Measurements from ENCODE around the gene SIAH2. TPM values are rescaled to one million over a fixed set of nuclear protein-coding genes. Genes with fewer than 3 reads are reported as not detected.

The SIAH2 gene
- 10 to 100 TPM; 14.5 to 20.0 (median 16.3) TPM for polyA plus RNA-seq
- long read RNA-seq, donor 1, result 0 reads
- long read RNA-seq, donor 2, partial matches to known transcripts, result 0 of 4 reads
- long read RNA-seq, donor 2, other reads (novel, unspliced or antisense), result 0 of 4 reads
- long read RNA-seq, donor 3, transcript SIAH2-201 (2 exons, 2,517 nt), result major isoform, 5 of 5 reads
- long read RNA-seq, donor 3, partial matches to known transcripts, result 0 of 5 reads
- long read RNA-seq, donor 3, other reads (novel, unspliced or antisense), result 0 of 5 reads
- long read RNA-seq, donor 4, partial matches to known transcripts, result 0 of 1 reads
- long read RNA-seq, donor 4, other reads (novel, unspliced or antisense), result 0 of 1 reads
- long read RNA-seq, donor 5, partial matches to known transcripts, result 0 of 3 reads
- long read RNA-seq, donor 5, other reads (novel, unspliced or antisense), result 0 of 3 reads
- long read RNA-seq, donor 6, transcript SIAH2-201 (2 exons, 2,517 nt), result major isoform, 7 of 7 reads
- long read RNA-seq, donor 6, partial matches to known transcripts, result 0 of 7 reads
- long read RNA-seq, donor 6, other reads (novel, unspliced or antisense), result 0 of 7 reads
- long read RNA-seq, donor 7, result 0 reads
- long read RNA-seq, donor 8, result 0 reads
- long read RNA-seq, donor 9, partial matches to known transcripts, result 0 of 3 reads
- long read RNA-seq, donor 9, other reads (novel, unspliced or antisense), result 0 of 3 reads
- long read RNA-seq, donor 10, transcript SIAH2-201 (2 exons, 2,517 nt), result major isoform, 15 of 15 reads
- long read RNA-seq, donor 10, partial matches to known transcripts, result 0 of 15 reads
- long read RNA-seq, donor 10, other reads (novel, unspliced or antisense), result 0 of 15 reads

DNA sequence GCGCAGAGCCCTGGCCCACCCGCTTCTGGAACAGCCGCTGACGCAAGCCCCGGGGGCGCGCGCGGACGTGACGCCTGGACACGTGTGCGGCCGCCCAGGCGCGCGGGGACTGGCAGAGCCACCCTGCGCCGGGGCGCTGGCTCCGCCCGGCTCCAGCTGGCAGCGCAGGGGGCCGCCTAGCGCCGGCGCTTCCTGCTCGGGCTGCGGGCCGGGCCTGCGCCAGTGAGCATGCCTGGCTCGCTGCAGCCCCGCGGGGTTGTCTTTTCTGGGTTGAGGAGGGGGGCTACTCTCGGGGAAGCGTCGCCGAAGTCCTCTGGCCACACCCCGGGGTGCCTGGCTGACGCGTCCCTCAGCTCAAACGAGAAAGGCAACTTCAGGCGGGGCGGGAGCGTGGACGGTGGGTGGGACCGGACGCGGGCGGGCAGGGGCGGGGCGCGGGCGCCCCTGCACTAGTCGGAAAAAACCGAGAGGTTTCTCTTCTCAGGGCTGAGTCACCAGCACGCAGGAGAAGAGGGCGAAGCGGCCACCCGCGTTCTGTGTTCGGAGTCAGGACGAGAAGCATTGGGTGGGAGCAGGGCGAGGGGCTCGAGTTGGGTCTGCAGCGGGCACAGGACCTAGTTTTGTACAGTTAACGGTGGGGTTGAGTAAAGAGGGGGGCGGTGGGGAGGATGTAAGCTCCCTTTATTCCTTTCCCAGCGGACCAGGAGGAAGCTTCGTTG is at the start of gene SIAH2:
SIAH2 (minus strand) TSS at position 48 of the 719 bp plus-strand sequence. CDS start 320 bp downstream, outside the sequence.
- WGBS, 3 donors, result 0 to 1% (median 0%) methylated on average over 51 to 70 of the region's 70 CpGs
- Histone ChIP-seq H3K4me3 (ENCODE audit: low read depth in 1 of 3, low read length in 3 of 3) (peak within 1 kb of the TSS; percentile 75 to 95 (median 86)), H3K27ac (ENCODE audit: low read depth in 1 of 3, low read length in 2 of 3) (peak within 1 kb of the TSS; percentile 94 to 99 (median 97)), H3K27me3 (ENCODE audit: control insufficient read depth in 3 of 3, insufficient read depth in 3 of 3, low read length in 3 of 3) (no peaks in the 10 kb centered on the region), H3K36me3 (ENCODE audit: control insufficient read depth in 3 of 3, insufficient read depth in 2 of 3, low read depth in 1 of 3, low read length in 3 of 3) (no peaks in the 10 kb centered on the region), H3K9me3 (ENCODE audit: control insufficient read depth in 2 of 2, insufficient read depth in 1 of 2, low read depth in 1 of 2, low read length in 1 of 2) (no peaks in the 10 kb centered on the region), H3K4me1 (ENCODE audit: control insufficient read depth in 3 of 3, insufficient read depth in 2 of 3, low read depth in 1 of 3, low read length in 2 of 3) (peaks cover 0 to 24% (median 8%) of the 10 kb centered on the region in 3 donors)
- FAIRE-seq (no peak), DNase-seq (peak; percentile 94 to 96)

- H3K36me3 ChIP-seq (ENCODE audit: control insufficient read depth in 3 of 3, insufficient read depth in 2 of 3, low read depth in 1 of 3, low read length in 3 of 3), result no peaks in the 10 kb centered on the region
- peaks cover 0 to 6% (median 0%) of the 10 kb centered on the region in 3 donors for H3K27me3 ChIP-seq (ENCODE audit: control insufficient read depth in 3 of 3, insufficient read depth in 3 of 3, low read length in 3 of 3)
- DNase-seq, result no peak
- H3K9me3 ChIP-seq (ENCODE audit: control insufficient read depth in 2 of 2, insufficient read depth in 1 of 2, low read depth in 1 of 2, low read length in 1 of 2), result no peaks in the 10 kb centered on the region
- H3K4me1 ChIP-seq (ENCODE audit: control insufficient read depth in 3 of 3, insufficient read depth in 2 of 3, low read depth in 1 of 3, low read length in 2 of 3), result no peaks in the 10 kb centered on the region
- H3K27ac ChIP-seq (ENCODE audit: low read depth in 1 of 3, low read length in 2 of 3), result no peak overlapping the region
- no peak for FAIRE-seq
- WGBS, 3 donors, result 74 to 86% (median 76%) methylated on average over 5 of the region's 5 CpGs
- H3K4me3 ChIP-seq (ENCODE audit: low read depth in 1 of 3, low read length in 3 of 3), result no peak overlapping the region
Measured at GRCh38 chr3:150811984-150812383, 49.0 kb upstream of the SIAH2 start.

DNA sequence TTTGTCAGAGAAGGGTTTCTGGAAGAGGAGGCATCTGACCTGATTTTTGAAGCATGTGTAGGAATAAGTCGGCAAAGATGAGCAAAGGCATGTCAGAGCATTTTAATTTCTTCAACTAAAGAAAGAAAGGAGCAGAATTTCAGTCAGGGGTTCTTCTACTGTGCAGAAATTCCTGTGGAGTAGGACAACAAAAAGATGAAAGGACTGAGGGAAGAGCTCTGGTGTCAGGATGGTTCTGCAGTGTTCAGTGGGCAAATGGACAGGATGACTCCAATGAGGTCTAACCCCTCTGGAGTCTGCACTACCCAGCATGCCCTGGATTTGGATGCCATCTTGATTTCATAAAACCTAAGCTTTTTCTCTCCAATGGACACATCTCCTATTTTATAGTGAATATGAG is 47.7 kb upstream of the SIAH2 start:
- no peak for FAIRE-seq
- WGBS, 3 donors, result 82 to 96% (median 93%) methylated on average over 1 of the region's 1 CpG

GRCh38 chr3:150806185-150806835 is 43.3 kb upstream of the SIAH2 start:
- Histone ChIP-seq H3K4me3 (ENCODE audit: low read depth in 1 of 3, low read length in 3 of 3) (no peak overlapping the region), H3K27ac (ENCODE audit: low read depth in 1 of 3, low read length in 2 of 3) (no peak overlapping the region), H3K4me1 (ENCODE audit: control insufficient read depth in 3 of 3, insufficient read depth in 2 of 3, low read depth in 1 of 3, low read length in 2 of 3) (no peaks in the 10 kb centered on the region), H3K9me3 (ENCODE audit: control insufficient read depth in 2 of 2, insufficient read depth in 1 of 2, low read depth in 1 of 2, low read length in 1 of 2) (no peaks in the 10 kb centered on the region), H3K36me3 (ENCODE audit: control insufficient read depth in 3 of 3, insufficient read depth in 2 of 3, low read depth in 1 of 3, low read length in 3 of 3) (no peaks in the 10 kb centered on the region), H3K27me3 (ENCODE audit: control insufficient read depth in 3 of 3, insufficient read depth in 3 of 3, low read length in 3 of 3) (peaks cover 0 to 2% (median 0%) of the 10 kb centered on the region in 3 donors)
- FAIRE-seq (no peak), DNase-seq (no peak)
- WGBS, 3 donors, result 61 to 66% (median 64%) methylated on average over 5 of the region's 5 CpGs

More for the DNA sequence above, 47.7 kb upstream of the SIAH2 start:
- H3K36me3 ChIP-seq (ENCODE audit: control insufficient read depth in 3 of 3, insufficient read depth in 2 of 3, low read depth in 1 of 3, low read length in 3 of 3), result no peaks in the 10 kb centered on the region
- DNase-seq, result no peak
- no peaks in the 10 kb centered on the region for H3K9me3 ChIP-seq (ENCODE audit: control insufficient read depth in 2 of 2, insufficient read depth in 1 of 2, low read depth in 1 of 2, low read length in 1 of 2)
- H3K4me3 ChIP-seq (ENCODE audit: low read depth in 1 of 3, low read length in 3 of 3), result no peak overlapping the region
- no peak overlapping the region for H3K27ac ChIP-seq (ENCODE audit: low read depth in 1 of 3, low read length in 2 of 3)
- H3K4me1 ChIP-seq (ENCODE audit: control insufficient read depth in 3 of 3, insufficient read depth in 2 of 3, low read depth in 1 of 3, low read length in 2 of 3), result no peaks in the 10 kb centered on the region
- H3K27me3 ChIP-seq (ENCODE audit: control insufficient read depth in 3 of 3, insufficient read depth in 3 of 3, low read length in 3 of 3), result peaks cover 0 to 6% (median 0%) of the 10 kb centered on the region in 3 donors

GRCh38 chr3:150805354-150805753 is 42.4 kb upstream of the SIAH2 start:
- Histone ChIP-seq H3K36me3 (ENCODE audit: control insufficient read depth in 3 of 3, insufficient read depth in 2 of 3, low read depth in 1 of 3, low read length in 3 of 3) (no peaks in the 10 kb centered on the region), H3K4me3 (ENCODE audit: low read depth in 1 of 3, low read length in 3 of 3) (no peak overlapping the region), H3K4me1 (ENCODE audit: control insufficient read depth in 3 of 3, insufficient read depth in 2 of 3, low read depth in 1 of 3, low read length in 2 of 3) (no peaks in the 10 kb centered on the region), H3K27me3 (ENCODE audit: control insufficient read depth in 3 of 3, insufficient read depth in 3 of 3, low read length in 3 of 3) (no peaks in the 10 kb centered on the region), H3K27ac (ENCODE audit: low read depth in 1 of 3, low read length in 2 of 3) (no peak overlapping the region), H3K9me3 (ENCODE audit: control insufficient read depth in 2 of 2, insufficient read depth in 1 of 2, low read depth in 1 of 2, low read length in 1 of 2) (no peaks in the 10 kb centered on the region)
- 65 to 71% (median 71%) methylated on average over 2 of the region's 2 CpGs for WGBS, 3 donors
- FAIRE-seq, result no peak
- DNase-seq, result no peak

- FAIRE-seq (no peak), DNase-seq (no peak)
- WGBS, 3 donors, result 90 to 93% (median 92%) methylated on average over 9 of the region's 9 CpGs
- no peaks in the 10 kb centered on the region for H3K9me3 ChIP-seq (ENCODE audit: control insufficient read depth in 2 of 2, insufficient read depth in 1 of 2, low read depth in 1 of 2, low read length in 1 of 2)
- H3K27ac ChIP-seq (ENCODE audit: low read depth in 1 of 3, low read length in 2 of 3), result no peak overlapping the region
- no peak overlapping the region for H3K4me3 ChIP-seq (ENCODE audit: low read depth in 1 of 3, low read length in 3 of 3)
- H3K36me3 ChIP-seq (ENCODE audit: control insufficient read depth in 3 of 3, insufficient read depth in 2 of 3, low read depth in 1 of 3, low read length in 3 of 3), result no peaks in the 10 kb centered on the region
- no peaks in the 10 kb centered on the region for H3K27me3 ChIP-seq (ENCODE audit: control insufficient read depth in 3 of 3, insufficient read depth in 3 of 3, low read length in 3 of 3)
- no peaks in the 10 kb centered on the region for H3K4me1 ChIP-seq (ENCODE audit: control insufficient read depth in 3 of 3, insufficient read depth in 2 of 3, low read depth in 1 of 3, low read length in 2 of 3)
Measured at GRCh38 chr3:150803440-150803985, 40.5 kb upstream of the SIAH2 start.

GRCh38 chr3:150800722-150801121 is 37.8 kb upstream of the SIAH2 start:
- Histone ChIP-seq H3K36me3 (ENCODE audit: control insufficient read depth in 3 of 3, insufficient read depth in 2 of 3, low read depth in 1 of 3, low read length in 3 of 3) (no peaks in the 10 kb centered on the region), H3K4me1 (ENCODE audit: control insufficient read depth in 3 of 3, insufficient read depth in 2 of 3, low read depth in 1 of 3, low read length in 2 of 3) (no peaks in the 10 kb centered on the region), H3K27me3 (ENCODE audit: control insufficient read depth in 3 of 3, insufficient read depth in 3 of 3, low read length in 3 of 3) (no peaks in the 10 kb centered on the region), H3K9me3 (ENCODE audit: control insufficient read depth in 2 of 2, insufficient read depth in 1 of 2, low read depth in 1 of 2, low read length in 1 of 2) (no peaks in the 10 kb centered on the region), H3K4me3 (ENCODE audit: low read depth in 1 of 3, low read length in 3 of 3) (no peak overlapping the region), H3K27ac (ENCODE audit: low read depth in 1 of 3, low read length in 2 of 3) (no peak overlapping the region)
- 72 to 79% (median 72%) methylated on average over 2 of the region's 2 CpGs for WGBS, 3 donors
- FAIRE-seq (no peak), DNase-seq (no peak)

Data from small intestine (tissue), 16 donors.